HEK293 (cell line): ENCODE measurements around the gene TMEM234.

Source experiments
- CTCF ChIA-PET: fragments of 350-600 bp; formaldehyde crosslinking; extraction: SDS; loops from one replicate; lab custom pipeline; 2021; ENCODE audit warnings: antibody characterized with exemption; lab: Yijun Ruan, JAX
- POLR2A ChIA-PET: fragments of 300-600 bp; formaldehyde crosslinking; extraction: SDS; loops from one replicate; lab custom pipeline; 2020; ENCODE audit warnings: antibody characterized with exemption, inconsistent platforms; lab: Yijun Ruan, JAX
- H3K27ac ChIP-seq: fragments of 200-500 bp; sonication (Bioruptor generic); 2 replicates; pipeline ENCODE4 v1.5.1; 2014; ENCODE audit warnings: low read depth, low read length, control low read depth, inconsistent platforms; ENCODE audit errors: extremely low read depth
- H3K36me3 ChIP-seq, 2 experiments: fragments of 200-500 bp in 1 of 2; sonication (Bioruptor generic) in 1 of 2; 1 replicate in 1 of 2; 2 replicates in 1 of 2; pipeline ENCODE4 v1.5.1; 2014 to 2017; ENCODE audit warnings: inconsistent platforms in 2 of 2, low read length in 2 of 2; ENCODE audit not compliant: control insufficient read depth in 2 of 2, insufficient read depth in 1 of 2
- H3K4me1 ChIP-seq: fragments of 200-500 bp; sonication (Bioruptor generic); 2 replicates; pipeline ENCODE4 v1.5.1; 2014; ENCODE audit warnings: mild to moderate bottlenecking, low read length, inconsistent platforms; ENCODE audit not compliant: control insufficient read depth, insufficient read depth
- H3K4me3 ChIP-seq: 2 replicates; pipeline ENCODE4 v1.5.1; 2011; ENCODE audit warnings: low read depth, mild to moderate bottlenecking, control low read depth, low read length, moderate library complexity
- H3K9me3 ChIP-seq: fragments of 200-500 bp; sonication (Bioruptor generic); 2 replicates; pipeline ENCODE4 v1.5.1; 2014; ENCODE audit warnings: low read depth, low read length, inconsistent platforms; ENCODE audit not compliant: control insufficient read depth, insufficient read depth
- EGR2 ChIP-seq: fragments of 450-650 bp; formaldehyde crosslinking; IDR thresholded peaks from 2 replicates; pipeline ENCODE4 v1.5.1; 2016; ENCODE audit warnings: low read depth, missing biosample characterization, missing genetic modification characterization
- OSR2 ChIP-seq: fragments of 450-650 bp; formaldehyde crosslinking; IDR thresholded peaks from 2 replicates; pipeline ENCODE4 v1.5.1; 2016; ENCODE audit warnings: missing biosample characterization, missing genetic modification characterization
- REST ChIP-seq: fragments of 450-650 bp; formaldehyde crosslinking; IDR thresholded peaks from 2 replicates; pipeline ENCODE4 v1.5.1; 2016; ENCODE audit warnings: missing biosample characterization, missing genetic modification characterization
- SCRT1 ChIP-seq: fragments of 450-650 bp; formaldehyde crosslinking; IDR thresholded peaks from 2 replicates; pipeline ENCODE4 v1.5.1; 2016; ENCODE audit warnings: missing biosample characterization, missing genetic modification characterization, borderline replicate concordance
- SCRT2 ChIP-seq: fragments of 450-650 bp; formaldehyde crosslinking; IDR thresholded peaks from 2 replicates; pipeline ENCODE4 v1.5.1; 2016; ENCODE audit warnings: missing biosample characterization, missing genetic modification characterization
- SP2 ChIP-seq: fragments of 450-650 bp; formaldehyde crosslinking; IDR thresholded peaks from 2 replicates; pipeline ENCODE4 v1.5.1; 2016; ENCODE audit warnings: missing biosample characterization, missing genetic modification characterization
- ZBTB1 ChIP-seq: fragments of 450-650 bp; formaldehyde crosslinking; IDR thresholded peaks from 2 replicates; pipeline ENCODE4 v1.5.1; 2016; ENCODE audit warnings: missing biosample characterization, missing genetic modification characterization
- ZBTB21 ChIP-seq: fragments of 450-650 bp; formaldehyde crosslinking; IDR thresholded peaks from 2 replicates; pipeline ENCODE4 v1.5.1; 2017; ENCODE audit warnings: missing biosample characterization, missing genetic modification characterization
- ZNF10 ChIP-seq: fragments of 450-650 bp; formaldehyde crosslinking; IDR thresholded peaks from 2 replicates; pipeline ENCODE4 v1.5.1; 2017; ENCODE audit warnings: missing biosample characterization, missing genetic modification characterization
- ZNF121 ChIP-seq: fragments of 450-650 bp; formaldehyde crosslinking; IDR thresholded peaks from 2 replicates; pipeline ENCODE4 v1.5.1; 2016; ENCODE audit warnings: missing biosample characterization, missing genetic modification characterization
- ZNF19 ChIP-seq: fragments of 450-650 bp; formaldehyde crosslinking; IDR thresholded peaks from 2 replicates; pipeline ENCODE4; 2016; ENCODE audit warnings: missing biosample characterization, missing genetic modification characterization, low read depth
- ZNF404 ChIP-seq: fragments of 450-650 bp; formaldehyde crosslinking; IDR thresholded peaks from 2 replicates; pipeline ENCODE4 v1.5.1; 2017; ENCODE audit warnings: missing biosample characterization, missing genetic modification characterization
- ZNF423 ChIP-seq: fragments of 450-650 bp; formaldehyde crosslinking; IDR thresholded peaks from 2 replicates; pipeline ENCODE4 v1.5.1; 2016; ENCODE audit warnings: missing biosample characterization, missing genetic modification characterization
- ZNF488 ChIP-seq: fragments of 450-650 bp; formaldehyde crosslinking; IDR thresholded peaks from 2 replicates; pipeline ENCODE4 v1.5.1; 2016; ENCODE audit warnings: missing biosample characterization, missing genetic modification characterization
- ZNF580 ChIP-seq: fragments of 450-650 bp; formaldehyde crosslinking; IDR thresholded peaks from 2 replicates; pipeline ENCODE4 v1.5.1; 2016; ENCODE audit warnings: missing biosample characterization, missing genetic modification characterization
- ZNF596 ChIP-seq: fragments of 450-650 bp; IDR thresholded peaks from 2 replicates; pipeline ENCODE4 v1.5.0; 2018; ENCODE audit warnings: missing biosample characterization, mild to moderate bottlenecking, missing genetic modification characterization, moderate library complexity
- ZNF600 ChIP-seq: fragments of 450-650 bp; formaldehyde crosslinking; IDR thresholded peaks from 2 replicates; pipeline ENCODE4 v1.5.1; 2016; ENCODE audit warnings: missing biosample characterization, missing genetic modification characterization
- ZNF610 ChIP-seq: fragments of 450-650 bp; formaldehyde crosslinking; IDR thresholded peaks from 2 replicates; pipeline ENCODE4 v1.5.1; 2016; ENCODE audit warnings: missing biosample characterization, missing genetic modification characterization, borderline replicate concordance
- ZNF658 ChIP-seq: fragments of 450-650 bp; formaldehyde crosslinking; IDR thresholded peaks from 2 replicates; pipeline ENCODE4; 2016; ENCODE audit warnings: missing biosample characterization, missing genetic modification characterization
- ZNF677 ChIP-seq: fragments of 450-650 bp; IDR thresholded peaks from 2 replicates; pipeline ENCODE4 v1.5.0; 2018; ENCODE audit warnings: missing biosample characterization, mild to moderate bottlenecking, missing genetic modification characterization, moderate library complexity
- ZNF747 ChIP-seq: fragments of 450-650 bp; formaldehyde crosslinking; IDR thresholded peaks from 2 replicates; pipeline ENCODE4 v1.5.1; 2016; ENCODE audit warnings: missing biosample characterization, missing genetic modification characterization
- ZNF76 ChIP-seq: fragments of 450-650 bp; formaldehyde crosslinking; IDR thresholded peaks from 2 replicates; pipeline ENCODE4; 2016; ENCODE audit warnings: low read depth, missing biosample characterization, missing genetic modification characterization, borderline replicate concordance
- TF ChIP-seq, protein P1 (sequence below): fragments of 450-650 bp; formaldehyde crosslinking; IDR thresholded peaks from 2 replicates; pipeline ENCODE4 v1.5.1; 2017; ENCODE audit warnings: missing biosample characterization, missing genetic modification characterization
- TF ChIP-seq, protein P2 (sequence below): fragments of 450-650 bp; formaldehyde crosslinking; IDR thresholded peaks from 2 replicates; pipeline ENCODE4 v1.5.1; 2016; ENCODE audit warnings: missing biosample characterization, missing genetic modification characterization, borderline replicate concordance
- TF ChIP-seq, protein P3 (sequence below): fragments of 450-650 bp; formaldehyde crosslinking; IDR thresholded peaks from 2 replicates; pipeline ENCODE4 v1.5.1; 2016; ENCODE audit warnings: missing biosample characterization, missing genetic modification characterization

The TMEM234 gene

GRCh38 chr1:32232558-32233304 is 10.6 kb upstream of the TMEM234 start:
- Histone ChIP-seq H3K27ac (no peak overlapping the region), H3K36me3 (peaks cover 21 to 56% of the 10 kb centered on the region in 2 experiments), H3K4me3 (no peak overlapping the region), H3K9me3 (no peaks in the 10 kb centered on the region), H3K4me1 (no peaks in the 10 kb centered on the region)
- ChIA-PET CTCF (interaction anchor here (0.6 kb wide), 1 partner anchor 13 kb away, joined by 3 read pairs; no protein-coding TSS in a partner anchor), POLR2A (interaction anchor here (0.8 kb wide), 1 partner anchor 86 kb away, joined by 3 read pairs; no protein-coding TSS in a partner anchor)
- TF ChIP-seq SCRT2 (tag by site-specific recombination) (peak; percentile 51; the same call in 1 of the 2 replicates), SCRT1 (tag by site-specific recombination) (no peak), ZNF404 (tag by site-specific recombination) (no peak), OSR2 (peak; percentile 40; the same call in 1 of the 2 replicates), ZNF488 (tag by site-specific recombination) (no peak), ZBTB21 (tag by site-specific recombination) (no peak), ZNF747 (no peak), ZNF677 (tag by site-specific recombination) (no peak), SP2 (tag by site-specific recombination) (no peak), ZNF423 (tag by site-specific recombination) (no peak), ZNF19 (tag by site-specific recombination) (no peak), EGR2 (tag by site-specific recombination) (no peak), ZNF596 (no peak), ZNF580 (tag by site-specific recombination) (no peak), ZBTB1 (tag by site-specific recombination) (no peak), ZNF658 (tag by site-specific recombination) (no peak), ZNF121 (tag by site-specific recombination) (no peak), ZNF76 (tag by site-specific recombination) (no peak), ZNF10 (no peak), ZNF600 (tag by site-specific recombination) (peak; percentile 88), REST (tag by site-specific recombination) (no peak), ZNF610 (tag by site-specific recombination) (no peak)
- TF ChIP-seq, protein P1, sequence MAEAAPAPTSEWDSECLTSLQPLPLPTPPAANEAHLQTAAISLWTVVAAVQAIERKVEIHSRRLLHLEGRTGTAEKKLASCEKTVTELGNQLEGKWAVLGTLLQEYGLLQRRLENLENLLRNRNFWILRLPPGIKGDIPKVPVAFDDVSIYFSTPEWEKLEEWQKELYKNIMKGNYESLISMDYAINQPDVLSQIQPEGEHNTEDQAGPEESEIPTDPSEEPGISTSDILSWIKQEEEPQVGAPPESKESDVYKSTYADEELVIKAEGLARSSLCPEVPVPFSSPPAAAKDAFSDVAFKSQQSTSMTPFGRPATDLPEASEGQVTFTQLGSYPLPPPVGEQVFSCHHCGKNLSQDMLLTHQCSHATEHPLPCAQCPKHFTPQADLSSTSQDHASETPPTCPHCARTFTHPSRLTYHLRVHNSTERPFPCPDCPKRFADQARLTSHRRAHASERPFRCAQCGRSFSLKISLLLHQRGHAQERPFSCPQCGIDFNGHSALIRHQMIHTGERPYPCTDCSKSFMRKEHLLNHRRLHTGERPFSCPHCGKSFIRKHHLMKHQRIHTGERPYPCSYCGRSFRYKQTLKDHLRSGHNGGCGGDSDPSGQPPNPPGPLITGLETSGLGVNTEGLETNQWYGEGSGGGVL (tag by site-specific recombination), result no peak
- TF ChIP-seq, protein P2, sequence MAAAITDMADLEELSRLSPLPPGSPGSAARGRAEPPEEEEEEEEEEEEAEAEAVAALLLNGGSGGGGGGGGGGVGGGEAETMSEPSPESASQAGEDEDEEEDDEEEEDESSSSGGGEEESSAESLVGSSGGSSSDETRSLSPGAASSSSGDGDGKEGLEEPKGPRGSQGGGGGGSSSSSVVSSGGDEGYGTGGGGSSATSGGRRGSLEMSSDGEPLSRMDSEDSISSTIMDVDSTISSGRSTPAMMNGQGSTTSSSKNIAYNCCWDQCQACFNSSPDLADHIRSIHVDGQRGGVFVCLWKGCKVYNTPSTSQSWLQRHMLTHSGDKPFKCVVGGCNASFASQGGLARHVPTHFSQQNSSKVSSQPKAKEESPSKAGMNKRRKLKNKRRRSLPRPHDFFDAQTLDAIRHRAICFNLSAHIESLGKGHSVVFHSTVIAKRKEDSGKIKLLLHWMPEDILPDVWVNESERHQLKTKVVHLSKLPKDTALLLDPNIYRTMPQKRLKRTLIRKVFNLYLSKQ (tag by site-specific recombination), result no peak
- TF ChIP-seq, protein P3, sequence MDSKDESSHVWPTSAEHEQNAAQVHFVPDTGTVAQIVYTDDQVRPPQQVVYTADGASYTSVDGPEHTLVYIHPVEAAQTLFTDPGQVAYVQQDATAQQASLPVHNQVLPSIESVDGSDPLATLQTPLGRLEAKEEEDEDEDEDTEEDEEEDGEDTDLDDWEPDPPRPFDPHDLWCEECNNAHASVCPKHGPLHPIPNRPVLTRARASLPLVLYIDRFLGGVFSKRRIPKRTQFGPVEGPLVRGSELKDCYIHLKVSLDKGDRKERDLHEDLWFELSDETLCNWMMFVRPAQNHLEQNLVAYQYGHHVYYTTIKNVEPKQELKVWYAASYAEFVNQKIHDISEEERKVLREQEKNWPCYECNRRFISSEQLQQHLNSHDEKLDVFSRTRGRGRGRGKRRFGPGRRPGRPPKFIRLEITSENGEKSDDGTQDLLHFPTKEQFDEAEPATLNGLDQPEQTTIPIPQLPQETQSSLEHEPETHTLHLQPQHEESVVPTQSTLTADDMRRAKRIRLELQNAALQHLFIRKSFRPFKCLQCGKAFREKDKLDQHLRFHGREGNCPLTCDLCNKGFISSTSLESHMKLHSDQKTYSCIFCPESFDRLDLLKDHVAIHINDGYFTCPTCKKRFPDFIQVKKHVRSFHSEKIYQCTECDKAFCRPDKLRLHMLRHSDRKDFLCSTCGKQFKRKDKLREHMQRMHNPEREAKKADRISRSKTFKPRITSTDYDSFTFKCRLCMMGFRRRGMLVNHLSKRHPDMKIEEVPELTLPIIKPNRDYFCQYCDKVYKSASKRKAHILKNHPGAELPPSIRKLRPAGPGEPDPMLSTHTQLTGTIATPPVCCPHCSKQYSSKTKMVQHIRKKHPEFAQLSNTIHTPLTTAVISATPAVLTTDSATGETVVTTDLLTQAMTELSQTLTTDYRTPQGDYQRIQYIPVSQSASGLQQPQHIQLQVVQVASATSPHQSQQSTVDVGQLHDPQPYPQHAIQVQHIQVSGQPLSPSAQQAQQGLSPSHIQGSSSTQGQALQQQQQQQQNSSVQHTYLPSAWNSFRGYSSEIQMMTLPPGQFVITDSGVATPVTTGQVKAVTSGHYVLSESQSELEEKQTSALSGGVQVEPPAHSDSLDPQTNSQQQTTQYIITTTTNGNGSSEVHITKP, result peak; percentile 99
